Activated CD8-positive, alpha-beta memory T cell treated with anti-CD3 and anti-CD28 coated beads, Interleukin-2, amount 50 U/mL, for 4 hours (primary cell): ENCODE results near the gene TMEM233.

ENCODE experiments used
- DNase-seq: peaks from one replicate; pipeline ENCODE4 v3.0.0-alpha.2; 2020

Gene TMEM233

GRCh38 chr12:119683413-119683812 lies 89.8 kb downstream of the TMEM233 start:
- DNase-seq: no peak

- no peak for DNase-seq
Observed at GRCh38 chr12:119683816-119684215, 90.2 kb downstream of the TMEM233 start.

GRCh38 chr12:119684711-119685369 lies 91.3 kb downstream of the TMEM233 start:
- DNase-seq: no peak

- DNase-seq: no peak
Observed at GRCh38 chr12:119685375-119685774, 91.8 kb downstream of the TMEM233 start.

GRCh38 chr12:119686355-119686754 lies 92.8 kb downstream of the TMEM233 start:
- DNase-seq: no peak

- DNase-seq: no peak
Observed at GRCh38 chr12:119686776-119687175, 93.2 kb downstream of the TMEM233 start.

- DNase-seq: no peak
Observed at GRCh38 chr12:119687406-119687805, 93.8 kb downstream of the TMEM233 start.

- no peak for DNase-seq
Observed at GRCh38 chr12:119687879-119688278, 94.3 kb downstream of the TMEM233 start.

GRCh38 chr12:119689935-119690500 lies 96.4 kb downstream of the TMEM233 start:
- DNase-seq: no peak

GRCh38 chr12:119691202-119691810 lies 97.7 kb downstream of the TMEM233 start:
- DNase-seq: no peak

- DNase-seq: no peak
Observed at GRCh38 chr12:119692410-119692809, 98.8 kb downstream of the TMEM233 start.
